Ascending aorta (tissue), 2 donors: ENCODE measurements around the gene GAK. TPM values are rescaled to one million over a fixed set of nuclear protein-coding genes. Genes with fewer than 3 reads are reported as not detected.
"Not testable (repeated sequence)": the region's sequence is repeated elsewhere in the genome, so short reads cannot be mapped to it uniquely, and the experiment has no call there.

Experiments
- DNase-seq, 2 donors: peaks; one replicate each; pipeline ENCODE4 v3.0.0-alpha.2; 2019; ENCODE audit warnings: low spot score in 2 of 2
- H3K27ac ChIP-seq, 2 donors: fragments of 200-600 bp; sonication (generic); one replicate each; pipeline ENCODE4 v1.5.1; 2016 to 2017; ENCODE audit warnings: mild to moderate bottlenecking in 1 of 2
- H3K27me3 ChIP-seq: fragments of 200-600 bp; sonication (generic); one replicate; pipeline ENCODE4 v1.5.1; 2017
- H3K36me3 ChIP-seq, 2 donors: fragments of 200-600 bp; sonication (generic); one replicate each; pipeline ENCODE4 v1.5.1; 2016
- H3K4me1 ChIP-seq, 2 donors: fragments of 200-600 bp; sonication (generic); one replicate each; pipeline ENCODE4 v1.5.1; 2016 to 2017; ENCODE audit warnings: mild to moderate bottlenecking in 1 of 2
- H3K4me3 ChIP-seq, 2 donors: fragments of 200-600 bp; sonication (generic); one replicate each; pipeline ENCODE4 v1.5.1; 2016 to 2017; ENCODE audit warnings: mild to moderate bottlenecking in 1 of 2
- H3K9me3 ChIP-seq, 2 donors: fragments of 200-600 bp; sonication (generic); one replicate each; pipeline ENCODE4 v1.5.1; 2016
- CTCF ChIP-seq, 3 experiments: fragments of 200-600 bp in 2 of 3; fragments of 450-650 bp in 1 of 3; sonication (generic) in 2 of 3; IDR thresholded peaks; one replicate each; pipeline ENCODE4 v1.5.1; 2016 to 2019; ENCODE audit warnings: antibody characterized with exemption in 3 of 3, mild to moderate bottlenecking in 1 of 3, moderate library complexity in 1 of 3
- intact Hi-C: fragments of 100-400 bp; cut with DNase I; formaldehyde crosslinking; loops from one replicate; pipeline ENCODE4 v1.15.1; 2023
- total RNA-seq: library from RNA; depleted of rRNA; stranded (reverse); fragments of >200 nt; gene quantifications from one replicate; pipeline ENCODE4 v1.1.0, GENCODE V29; 2016

GAK gene
- total RNA-seq: 87.3 TPM

- intact Hi-C loops: loop anchor here (1.0 to 10.0 kb wide), 6 partner anchors 41 to 415 kb away; partner anchors contain the start of genes ATP5ME, DGKQ, MYL5 and UVSSA
- H3K27ac ChIP-seq: peak within 1 kb of the TSS; percentile 88
- peaks cover 11 to 26% of the 10 kb centered on the region in 2 donors for H3K4me1 ChIP-seq
These were observed at the start of gene GAK, which contains the start of gene TMEM175 for GRCh38 chr4:931960-932712. GAK (minus strand) TSS chr4:932316; CDS start chr4:932187, 129 bp downstream. TMEM175 (plus strand) TSS chr4:932460; CDS start chr4:947740, 15,280 bp downstream.

GRCh38 chr4:978957-979701 is 47.0 kb upstream of the GAK start:
- DNase-seq: no peak
- no peak overlapping the region for H3K4me3 ChIP-seq
- intact Hi-C loops: no loop called here
- H3K36me3 ChIP-seq: no peaks in the 10 kb centered on the region
- no peaks in the 10 kb centered on the region for H3K9me3 ChIP-seq
- H3K27me3 ChIP-seq: no peaks in the 10 kb centered on the region
- H3K27ac ChIP-seq: no peak overlapping the region
- TF ChIP-seq CTCF (IDR thresholded peaks at IDR 0.05): no peak
- H3K4me1 ChIP-seq: no peaks in the 10 kb centered on the region

More at GRCh38 chr4:931960-932712, at the start of gene GAK, which contains the start of gene TMEM175:
- Histone ChIP-seq H3K27me3 (no peaks in the 10 kb centered on the region), H3K36me3 (no peaks in the 10 kb centered on the region), H3K4me3 (peak within 1 kb of the TSS; percentile 76 to 82), H3K9me3 (no peaks in the 10 kb centered on the region)
- TF ChIP-seq CTCF (IDR thresholded peaks at IDR 0.05): peak in 1 of 3 experiments; percentile 2
- peak; percentile 80 to 98 for DNase-seq

DNA sequence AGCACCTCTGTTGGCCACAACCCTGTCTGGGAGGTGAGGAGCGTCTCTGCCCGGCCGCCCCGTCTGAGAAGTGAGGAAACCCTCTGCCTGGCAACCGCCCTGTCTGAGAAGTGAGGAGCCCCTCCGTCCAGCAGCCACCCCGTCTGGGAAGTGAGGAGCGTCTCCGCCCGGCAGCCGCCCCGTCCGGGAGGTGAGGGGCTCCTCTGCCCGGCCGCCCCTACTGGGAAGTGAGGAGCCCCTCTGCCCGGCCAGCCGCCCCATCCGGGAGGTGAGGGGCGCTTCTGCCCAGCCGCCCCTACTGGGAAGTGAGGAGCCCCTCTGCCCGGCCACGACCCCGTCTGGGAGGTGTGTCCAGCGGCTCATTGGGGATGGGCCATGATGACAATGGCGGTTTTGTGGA is 43.9 kb upstream of the GAK start:
- H3K4me1 ChIP-seq: peaks cover 9 to 16% of the 10 kb centered on the region in 2 donors
- H3K27me3 ChIP-seq, H3K4me3 ChIP-seq, DNase-seq, H3K9me3 ChIP-seq, H3K27ac ChIP-seq, intact Hi-C loops, H3K36me3 ChIP-seq: not testable (repeated sequence)

DNA sequence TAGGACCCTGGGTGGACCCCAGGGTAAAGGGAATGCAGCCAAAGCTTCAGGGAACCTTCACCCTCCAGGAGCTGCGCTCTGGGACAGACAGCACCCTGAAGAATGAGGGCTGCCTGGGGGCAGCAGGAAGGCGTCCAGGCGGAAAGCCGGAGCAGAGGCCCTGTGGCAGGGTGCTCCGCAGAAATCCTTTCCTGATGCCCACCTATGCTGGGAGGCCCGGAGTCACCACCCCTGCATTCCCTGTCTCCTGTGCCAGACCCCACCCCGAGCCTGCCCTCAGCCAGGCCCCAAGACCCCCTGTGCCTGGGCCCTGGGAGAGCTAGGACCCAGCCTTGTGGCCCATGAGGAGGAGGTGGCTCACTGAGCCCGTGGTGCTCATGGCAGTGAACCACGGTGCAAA is 42.6 kb upstream of the GAK start:
- Histone ChIP-seq H3K36me3 (no peaks in the 10 kb centered on the region), H3K4me1 (peaks cover 9 to 16% of the 10 kb centered on the region in 2 donors), H3K9me3 (no peaks in the 10 kb centered on the region), H3K4me3 (no peak overlapping the region), H3K27ac (no peak overlapping the region), H3K27me3 (no peaks in the 10 kb centered on the region)
- DNase-seq: no peak
- no peak for TF ChIP-seq CTCF (IDR thresholded peaks at IDR 0.05)
- intact Hi-C loops: no loop called here

GRCh38 chr4:973431-974397 is 41.6 kb upstream of the GAK start, which contains the start of gene DGKQ:
DGKQ (minus strand) TSS chr4:973569; CDS start chr4:973482, 87 bp downstream.
- TF ChIP-seq CTCF (IDR thresholded peaks at IDR 0.05): no peak
- intact Hi-C loops: loop anchor here (1.0 kb wide), 3 partner anchors 36 to 192 kb away; partner anchors contain the start of genes GAK and TMEM175

More at GRCh38 chr4:973431-974397, 41.6 kb upstream of the GAK start, which contains the start of gene DGKQ:
- Histone ChIP-seq H3K9me3 (no peaks in the 10 kb centered on the region), H3K4me3 (peak within 1 kb of the TSS; percentile 84 to 92), H3K27ac (no peak within 1 kb of the TSS), H3K4me1 (peaks cover 9 to 16% of the 10 kb centered on the region in 2 donors), H3K27me3 (no peaks in the 10 kb centered on the region), H3K36me3 (no peaks in the 10 kb centered on the region)
- peak; percentile 45 to 92 for DNase-seq
